NCI-H2196 (cell line): ENCODE data around the gene ST7.

Source experiments
- DNase-seq: peaks from one replicate; lab custom pipeline; 2025; ENCODE audit not compliant: unreplicated experiment; lab: John Stamatoyannopoulos, UW

The ST7 gene

DNA sequence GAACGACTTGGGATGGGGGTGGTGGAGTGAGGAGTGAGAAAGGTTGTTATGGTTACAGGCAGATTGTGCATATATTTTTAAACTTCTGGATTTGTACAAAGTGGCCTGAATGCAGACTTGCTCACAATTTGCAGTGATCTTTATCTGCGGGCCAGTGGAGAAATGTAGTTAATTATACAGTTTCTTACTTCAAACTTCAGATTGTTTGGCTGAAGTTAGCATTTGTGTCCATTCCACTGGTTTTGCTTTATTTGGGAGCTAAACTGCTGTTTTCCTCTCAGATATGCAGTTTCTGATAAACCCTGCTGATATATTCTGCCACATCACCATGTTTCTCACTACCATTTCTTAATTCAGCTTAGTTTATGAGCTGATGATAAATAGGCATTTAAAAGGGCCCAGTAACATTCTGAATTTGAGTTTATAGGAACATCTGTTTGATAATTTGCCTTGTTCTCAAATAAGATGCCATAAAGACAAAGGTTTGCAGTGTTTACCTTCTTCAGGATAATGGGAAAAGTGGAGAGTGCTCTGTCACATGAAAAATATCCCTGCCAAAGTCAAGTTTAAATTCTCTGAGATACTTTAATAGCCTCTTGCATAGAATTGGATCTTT is 170.1 kb downstream of the ST7 start:
- no peak for DNase-seq

DNA sequence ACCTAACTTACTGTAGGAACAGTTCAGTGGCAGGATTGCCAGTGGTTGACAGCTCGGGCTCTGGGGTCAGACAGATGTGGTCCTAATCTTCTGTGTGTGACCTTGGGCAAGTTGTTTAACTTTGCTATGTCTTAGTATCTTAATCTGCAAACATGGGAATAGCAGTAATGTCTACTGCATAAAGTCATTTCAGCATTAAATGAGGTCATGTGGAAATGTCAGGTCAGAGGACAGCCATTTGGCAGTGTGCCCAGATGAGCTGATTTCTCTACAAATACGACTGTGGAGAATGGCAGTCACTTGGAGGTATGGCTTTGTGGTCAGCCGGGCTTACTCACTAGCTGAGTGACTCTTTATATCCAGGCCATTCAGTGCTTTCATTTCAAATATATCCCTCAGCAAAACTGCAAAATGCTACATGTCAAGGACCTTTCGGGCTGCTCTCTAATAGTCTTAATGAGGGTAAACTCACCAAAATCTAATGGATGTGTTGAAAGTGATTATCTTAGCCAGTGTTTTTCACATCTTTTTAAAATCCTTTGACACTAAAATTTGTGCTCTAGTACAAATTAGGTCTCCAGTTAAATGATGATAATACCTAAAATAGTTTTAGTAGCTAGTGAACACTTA is 171.4 kb downstream of the ST7 start:
- peak; percentile 87 for DNase-seq

DNA sequence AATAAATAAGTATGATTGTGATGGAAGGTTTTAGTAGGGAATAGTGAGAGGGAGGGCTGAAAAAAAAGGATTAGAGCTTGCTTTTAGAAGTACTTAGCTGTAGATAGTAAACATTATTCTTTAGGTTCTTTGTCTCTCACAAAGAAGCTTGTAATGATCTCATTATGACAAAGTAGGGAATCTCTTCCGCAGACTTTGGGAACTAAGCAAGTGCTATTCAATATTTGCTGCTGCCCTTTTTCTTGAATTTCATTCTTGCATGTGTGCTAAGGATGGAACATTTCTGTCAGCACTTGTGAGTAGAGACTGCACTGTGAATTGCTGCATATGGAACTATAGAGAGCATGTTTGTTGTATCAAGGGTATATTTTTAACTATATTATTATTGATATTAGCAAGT is 173.4 kb downstream of the ST7 start:
- no peak for DNase-seq

DNA sequence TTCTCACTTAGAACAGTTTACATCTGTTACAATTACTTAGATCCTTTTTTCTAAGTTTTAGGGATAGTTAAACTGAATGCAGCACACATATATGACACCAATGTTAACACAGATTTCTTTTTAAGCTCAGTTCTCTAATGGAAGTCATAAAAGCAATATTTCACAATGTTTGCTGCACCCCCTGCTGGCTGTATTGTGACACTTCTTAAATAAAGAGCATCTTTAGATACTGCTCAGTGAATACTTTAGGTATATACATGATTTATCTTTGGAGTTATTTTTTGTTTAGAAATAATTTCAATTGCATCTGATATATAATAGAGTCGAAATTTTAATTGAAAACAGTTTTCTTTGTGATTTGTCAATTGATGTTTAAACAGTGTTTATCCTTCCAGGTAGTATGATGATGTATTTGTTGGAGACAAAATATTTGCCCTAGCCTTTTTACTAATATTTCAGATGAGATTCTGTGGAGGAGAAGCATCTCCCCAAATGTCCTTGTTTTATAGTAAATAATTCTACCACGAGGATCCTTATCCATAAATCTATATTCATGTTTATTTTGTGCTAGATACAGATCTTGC is 174.4 kb downstream of the ST7 start:
- DNase-seq = peak; percentile 72

DNA sequence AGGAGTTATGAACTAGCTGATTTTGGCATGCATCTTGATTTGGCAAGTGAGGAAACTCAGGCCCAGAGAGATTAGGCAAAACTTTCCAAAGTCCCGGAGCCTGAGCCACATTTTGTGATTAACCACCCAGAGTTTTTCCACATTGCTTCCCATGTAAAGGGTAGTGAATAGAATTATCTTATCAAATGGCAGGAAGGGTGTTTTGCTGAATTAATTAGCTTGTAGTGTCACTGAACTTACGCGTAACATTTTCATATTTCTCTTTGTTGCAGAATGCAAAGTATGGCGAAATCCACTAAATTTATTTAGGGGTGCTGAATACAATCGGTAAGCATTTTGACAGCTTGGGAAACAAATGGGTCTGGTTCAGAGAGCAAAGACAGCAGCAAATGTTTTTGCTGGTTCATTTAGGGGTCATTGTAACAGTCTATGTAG is 176.2 kb downstream of the ST7 start:
- DNase-seq = no peak

DNA sequence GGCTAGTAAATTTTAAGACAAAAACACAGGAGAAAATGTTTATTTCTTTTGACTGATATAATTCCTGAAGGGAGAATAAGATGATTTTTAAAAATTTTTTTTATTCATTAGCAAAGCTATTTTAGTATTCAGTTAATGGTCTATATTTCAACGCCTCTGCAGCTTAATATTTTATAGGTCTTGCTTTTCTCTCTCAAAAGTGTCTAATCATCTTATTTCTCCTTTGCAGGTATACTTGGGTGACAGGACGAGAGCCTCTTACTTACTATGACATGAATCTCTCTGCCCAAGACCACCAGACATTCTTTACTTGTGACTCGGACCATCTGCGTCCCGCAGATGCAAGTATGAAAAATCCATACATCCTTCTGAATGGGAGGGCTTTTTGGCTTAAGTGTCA is 177.0 kb downstream of the ST7 start:
- no peak for DNase-seq

DNA sequence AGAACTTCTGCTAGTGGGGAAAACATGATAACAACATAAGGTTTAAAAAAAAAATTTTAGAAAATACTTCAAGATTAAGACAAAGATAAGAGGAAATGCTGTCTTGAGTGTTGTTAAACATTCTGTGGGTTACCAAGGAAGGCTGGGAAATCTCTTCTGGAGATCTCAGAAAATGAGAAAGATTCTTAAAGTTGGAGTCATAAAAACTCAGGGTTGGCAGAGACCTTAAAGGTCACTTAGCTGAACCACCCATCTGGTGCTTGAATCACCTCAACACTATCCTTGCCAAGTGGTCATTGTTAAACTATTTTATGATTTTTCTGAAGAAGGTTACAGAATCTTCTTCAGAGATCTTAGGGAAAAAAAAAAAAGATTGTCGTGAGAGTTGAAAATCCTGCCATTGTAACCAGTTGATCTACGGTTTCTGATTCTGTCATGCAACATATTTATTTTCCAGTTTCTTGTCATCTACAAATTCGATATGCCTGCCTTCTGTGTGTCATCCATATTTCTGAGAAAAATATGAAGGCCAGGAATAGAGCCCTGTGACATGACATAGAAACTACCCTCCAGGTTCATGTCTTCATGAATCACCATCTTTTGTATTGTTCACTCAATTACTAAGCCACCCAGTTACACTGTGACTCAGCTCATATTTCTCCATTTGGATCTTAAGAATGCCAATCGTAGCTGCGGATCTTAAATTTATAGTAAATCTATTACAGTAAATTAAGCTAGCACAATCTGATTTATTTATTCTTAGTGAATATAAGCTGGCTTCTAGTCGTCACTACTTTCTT is 179.2 kb downstream of the ST7 start:
- no peak for DNase-seq

DNA sequence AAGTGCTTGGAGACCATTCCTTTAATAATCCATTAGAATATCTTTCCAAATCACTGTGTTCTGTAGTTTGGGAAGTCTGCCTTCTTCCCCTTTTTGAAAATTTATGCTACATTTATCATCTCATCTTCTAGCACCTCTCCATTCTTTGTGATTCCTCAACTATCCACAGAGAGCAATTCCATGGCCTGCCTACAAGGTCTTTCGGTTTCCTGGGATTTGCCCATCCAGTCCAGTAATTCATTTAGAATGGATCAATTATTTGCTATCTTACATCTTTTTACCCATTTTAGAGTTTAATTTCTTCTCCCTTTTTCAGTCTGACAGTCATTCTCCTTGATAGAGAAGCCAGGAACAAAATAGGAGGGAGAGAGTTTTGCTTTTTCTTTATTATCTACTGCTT is 179.8 kb downstream of the ST7 start:
- DNase-seq = no peak

DNA sequence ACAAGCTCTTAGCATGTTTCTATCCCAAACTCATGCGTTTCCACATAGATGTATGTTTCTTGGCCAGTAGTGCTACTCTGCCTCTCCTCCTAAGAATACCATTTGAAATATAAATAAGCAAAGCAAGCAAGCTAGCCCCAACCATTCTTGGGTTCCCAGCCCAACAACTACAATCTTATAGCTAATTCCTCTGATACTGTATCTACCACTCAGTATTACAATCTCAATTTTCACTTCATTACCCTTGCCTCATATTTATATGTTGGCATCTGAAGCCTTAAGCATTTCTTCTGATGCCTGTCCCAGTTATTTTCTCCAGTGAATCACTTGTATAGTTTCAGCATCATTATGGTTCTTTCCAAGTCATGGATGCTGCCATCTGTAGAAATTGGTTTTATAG is 181.1 kb downstream of the ST7 start:
- DNase-seq = no peak

DNA sequence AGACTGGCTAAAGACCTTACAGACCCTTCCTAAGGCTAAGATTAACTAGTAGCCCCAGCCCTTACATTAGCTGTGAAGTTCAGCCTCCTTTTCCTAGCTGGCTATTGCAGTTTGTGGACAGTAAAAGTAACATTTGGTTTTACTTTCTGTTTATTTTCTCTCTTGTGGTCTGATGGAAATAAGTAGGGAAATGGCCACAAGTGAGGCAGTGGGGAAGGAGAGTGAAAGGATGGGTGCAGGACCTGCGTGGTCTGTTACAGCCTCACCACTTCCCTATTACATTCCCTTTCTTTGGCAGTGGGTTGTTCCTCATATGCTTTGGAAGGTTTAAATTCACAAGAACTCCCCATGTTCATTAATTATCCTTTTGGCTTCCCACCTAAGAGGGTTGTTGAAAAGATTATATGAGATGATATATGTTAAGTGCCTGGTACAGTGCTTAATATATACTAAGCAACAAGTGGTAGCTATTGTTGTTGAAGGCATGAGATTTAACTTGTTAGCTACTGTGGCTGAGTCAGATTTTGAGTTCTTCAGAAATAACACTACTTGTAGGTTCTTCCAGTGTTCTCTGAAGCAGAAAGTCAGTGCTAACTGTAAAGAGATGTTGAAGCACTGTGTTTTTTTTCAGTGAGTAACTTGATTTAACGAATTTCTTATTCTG is 181.7 kb downstream of the ST7 start:
- no peak for DNase-seq

DNA sequence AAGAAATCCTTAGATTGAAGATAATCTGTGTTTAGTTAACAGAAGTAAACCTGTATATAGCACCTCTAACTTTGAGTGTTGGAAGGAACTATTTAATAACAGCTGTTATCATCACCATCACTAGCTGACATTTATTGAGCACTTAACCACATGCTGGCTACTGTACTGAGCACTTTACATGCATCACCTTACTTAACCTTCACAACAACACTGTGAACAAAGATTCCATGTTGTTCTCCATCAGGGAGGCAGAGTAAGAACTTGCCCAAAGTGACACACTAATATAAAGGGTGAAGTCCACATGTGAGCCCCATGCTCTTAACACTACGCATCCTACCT is 182.2 kb downstream of the ST7 start:
- no peak for DNase-seq

DNA sequence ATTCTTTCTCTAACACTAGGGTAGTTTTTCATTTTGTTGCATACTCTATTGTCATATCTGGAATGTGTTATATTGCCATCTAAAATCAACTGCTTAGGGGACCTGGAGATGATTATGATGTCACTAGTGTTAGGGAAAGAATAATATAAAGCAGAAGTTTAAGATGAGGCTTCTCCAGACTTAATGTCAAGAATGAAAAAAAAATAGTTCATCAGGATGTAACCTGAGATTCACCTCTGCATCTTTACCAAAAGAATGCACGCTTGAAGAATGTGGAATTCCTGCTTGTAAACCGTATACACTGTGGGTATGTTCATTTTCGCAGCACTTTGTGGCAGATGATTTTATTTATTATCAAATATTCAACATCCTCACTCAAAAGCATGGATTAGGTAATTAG is 184.6 kb downstream of the ST7 start:
- DNase-seq = no peak

DNA sequence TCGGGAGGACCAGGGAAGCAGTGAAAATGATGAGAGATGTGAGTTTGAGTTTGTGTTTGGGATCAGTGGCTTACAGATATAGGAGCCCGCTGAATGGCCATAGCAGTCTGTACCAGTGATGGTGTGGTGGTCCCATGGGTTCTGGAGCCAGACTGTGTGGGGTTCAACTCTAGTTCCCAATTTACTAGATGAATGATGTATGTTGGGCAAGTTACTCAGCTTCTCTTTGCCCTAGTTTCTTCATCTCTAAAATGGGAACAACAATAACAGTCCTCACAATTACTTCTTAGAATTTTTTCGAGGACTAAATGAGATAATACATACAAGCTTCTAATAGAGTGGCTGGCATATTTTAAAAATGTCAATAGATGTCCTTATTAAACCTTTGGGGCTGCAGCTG is 185.2 kb downstream of the ST7 start:
- no peak for DNase-seq

DNA sequence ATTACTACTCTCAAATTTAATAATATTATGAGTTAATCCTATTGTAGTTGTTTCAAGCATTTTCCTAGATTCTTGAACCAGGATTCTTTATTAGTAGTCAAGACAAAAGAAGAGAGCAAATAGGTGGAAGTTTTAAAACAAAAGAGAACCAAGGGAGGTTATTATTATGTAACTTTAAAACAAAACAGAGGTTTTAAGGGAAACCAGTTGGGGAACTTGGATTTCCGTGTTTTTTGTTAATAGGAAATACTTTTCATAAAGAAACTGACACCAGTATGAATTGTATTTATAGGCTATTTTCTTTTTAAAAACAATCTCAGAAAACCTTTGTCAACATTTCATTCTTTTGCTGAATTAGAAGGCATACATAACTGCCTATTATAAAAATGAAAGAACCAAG is 185.7 kb downstream of the ST7 start:
- DNase-seq = no peak

DNA sequence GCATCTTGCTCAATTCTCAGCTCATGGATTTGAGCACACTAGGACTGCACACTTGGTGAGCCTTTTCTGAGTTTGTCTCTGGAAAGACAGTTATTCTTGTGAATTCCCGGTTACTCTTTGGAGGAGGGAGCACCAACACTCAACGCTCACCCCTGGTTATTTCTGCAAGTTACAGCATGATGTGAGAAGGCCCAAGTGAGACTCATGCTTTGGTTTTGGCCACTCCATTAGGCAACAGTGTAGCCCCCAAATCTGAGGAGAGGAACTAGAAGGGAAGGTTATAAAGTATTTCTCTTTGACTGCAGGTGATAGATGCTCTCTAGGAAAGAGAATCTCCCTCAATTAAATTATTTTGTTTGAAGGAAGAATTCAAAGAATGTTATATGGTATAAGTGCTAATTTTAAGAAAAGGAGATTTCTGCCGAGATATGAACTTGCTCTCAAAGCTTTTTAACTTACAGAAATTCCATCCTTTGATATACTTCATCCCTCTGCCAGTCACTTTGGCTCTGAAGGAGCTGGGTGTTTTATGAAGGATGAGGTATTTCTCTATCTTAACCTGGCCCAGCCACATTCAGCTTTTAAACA is 186.2 kb downstream of the ST7 start:
- DNase-seq = no peak

DNA sequence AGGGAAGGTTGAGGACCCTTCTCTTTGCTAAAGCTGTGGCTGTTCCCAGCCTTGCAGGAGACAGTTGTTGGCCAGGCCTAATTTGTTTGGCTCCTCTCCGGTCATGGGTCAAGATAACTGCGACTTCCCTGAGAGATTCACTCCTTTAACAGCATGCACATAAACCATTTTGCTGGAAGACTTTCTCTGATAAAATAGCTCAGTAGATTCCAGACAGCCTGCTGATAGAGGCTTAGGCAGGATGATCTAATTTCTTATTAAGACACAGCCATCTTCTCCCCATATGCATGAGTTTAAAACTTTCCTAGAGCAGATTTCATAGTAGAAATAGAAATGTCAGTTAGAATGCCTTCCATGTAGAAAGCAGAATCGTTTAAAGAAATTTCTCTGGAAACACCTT is 187.6 kb downstream of the ST7 start:
- DNase-seq = no peak

DNA sequence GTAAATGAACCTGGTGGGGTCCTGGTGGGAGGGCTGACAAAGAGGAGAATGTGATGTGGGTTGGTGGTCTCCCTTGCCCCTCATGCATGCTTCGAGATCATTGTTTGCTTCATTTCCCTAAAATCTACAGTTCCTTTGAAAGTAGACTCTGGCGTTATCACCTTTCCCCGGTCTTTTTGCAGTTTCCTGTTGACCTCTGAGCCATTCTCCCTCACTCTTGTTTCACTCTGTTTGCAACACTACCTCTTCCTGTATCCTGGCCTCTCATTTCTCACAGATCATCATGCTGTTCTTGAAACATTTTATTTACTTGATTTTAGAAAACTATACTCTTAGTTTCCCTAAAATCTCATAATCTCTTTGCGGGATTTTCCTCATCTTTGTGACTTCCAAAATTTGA is 189.8 kb downstream of the ST7 start:
- no peak for DNase-seq

DNA sequence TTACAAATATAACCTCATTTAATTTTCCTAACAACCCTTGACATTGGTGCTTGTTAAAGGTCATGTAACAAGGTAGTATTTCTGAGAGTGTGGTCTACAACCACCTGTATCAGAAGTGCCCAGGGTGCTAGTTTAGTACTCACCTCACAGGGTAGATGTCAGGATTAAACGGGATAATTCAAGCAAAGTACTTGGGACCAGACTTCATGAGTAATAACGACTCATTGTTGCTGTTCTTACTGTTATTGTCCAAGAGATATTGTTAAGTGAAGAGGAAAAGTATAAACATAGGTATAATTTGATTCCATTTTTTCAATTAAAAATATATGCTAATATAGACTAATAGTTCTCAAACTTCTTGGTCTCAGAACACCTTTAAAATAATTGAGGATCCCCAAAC is 190.3 kb downstream of the ST7 start:
- DNase-seq = no peak

DNA sequence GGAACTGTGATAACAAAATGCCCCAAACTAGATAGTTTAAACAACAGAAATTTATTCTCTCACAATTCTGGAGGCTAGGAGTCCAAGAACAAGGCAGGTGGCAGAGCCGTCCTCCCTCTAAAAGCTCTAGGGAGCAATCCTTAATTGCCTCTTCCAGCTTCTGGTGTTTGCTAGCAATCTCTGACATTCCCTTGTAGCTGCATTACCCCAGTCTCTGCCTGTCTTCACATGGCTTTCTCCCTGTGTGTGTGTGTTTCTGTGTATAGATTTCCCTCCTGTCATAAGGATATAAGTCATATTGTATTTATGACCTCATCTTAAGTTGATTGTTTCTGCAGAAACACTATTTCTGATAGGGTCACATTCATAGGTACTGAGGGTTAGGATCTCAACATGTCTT is 192.0 kb downstream of the ST7 start:
- no peak for DNase-seq

DNA sequence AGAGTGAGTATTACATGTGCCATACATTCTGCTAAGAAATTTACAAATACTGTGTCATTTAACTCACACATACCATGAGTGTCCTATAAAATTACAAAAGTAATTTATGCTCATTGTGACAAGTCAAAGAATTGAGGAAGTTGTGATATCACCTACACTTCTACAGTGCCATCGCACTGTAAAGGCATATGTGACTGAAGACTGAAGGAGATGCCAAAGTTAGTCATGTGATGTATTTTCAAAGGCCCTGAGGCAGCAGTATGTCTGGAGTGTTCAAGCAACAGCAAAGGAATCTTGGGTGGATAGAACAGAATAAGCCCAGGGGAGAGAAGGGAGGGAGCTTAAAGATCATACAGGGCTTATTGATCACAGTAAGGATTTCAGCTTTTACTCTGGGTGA is 192.8 kb downstream of the ST7 start:
- DNase-seq = no peak

DNA sequence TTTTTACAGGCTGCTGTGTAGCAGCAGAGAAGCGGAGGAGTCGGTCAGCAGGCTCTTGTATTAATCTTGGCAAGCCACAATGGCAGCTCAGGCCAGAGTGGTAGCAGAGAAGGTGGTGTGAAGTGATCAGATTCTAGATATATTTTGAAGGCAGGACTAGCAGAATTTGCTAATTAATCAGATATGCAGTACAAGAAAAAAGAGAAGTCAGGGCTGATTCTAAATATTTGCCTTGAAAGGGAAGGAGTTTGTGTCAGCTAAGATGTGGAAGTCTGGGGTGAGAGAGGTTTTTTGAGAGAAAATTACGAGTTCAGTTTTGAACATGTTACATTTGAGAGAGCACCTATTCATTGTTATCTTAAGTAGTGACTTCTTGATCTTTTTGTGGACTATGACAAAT is 193.2 kb downstream of the ST7 start:
- no peak for DNase-seq
